Measurements from ENCODE around the gene TRIM2. TPM values are rescaled to one million over a fixed set of nuclear protein-coding genes. Genes with fewer than 3 reads are reported as not detected.

The TRIM2 gene
- total and polyA plus RNA-seq, 2 experiments from 2014 or later, result 32.7 to 40.4 TPM

DNA sequence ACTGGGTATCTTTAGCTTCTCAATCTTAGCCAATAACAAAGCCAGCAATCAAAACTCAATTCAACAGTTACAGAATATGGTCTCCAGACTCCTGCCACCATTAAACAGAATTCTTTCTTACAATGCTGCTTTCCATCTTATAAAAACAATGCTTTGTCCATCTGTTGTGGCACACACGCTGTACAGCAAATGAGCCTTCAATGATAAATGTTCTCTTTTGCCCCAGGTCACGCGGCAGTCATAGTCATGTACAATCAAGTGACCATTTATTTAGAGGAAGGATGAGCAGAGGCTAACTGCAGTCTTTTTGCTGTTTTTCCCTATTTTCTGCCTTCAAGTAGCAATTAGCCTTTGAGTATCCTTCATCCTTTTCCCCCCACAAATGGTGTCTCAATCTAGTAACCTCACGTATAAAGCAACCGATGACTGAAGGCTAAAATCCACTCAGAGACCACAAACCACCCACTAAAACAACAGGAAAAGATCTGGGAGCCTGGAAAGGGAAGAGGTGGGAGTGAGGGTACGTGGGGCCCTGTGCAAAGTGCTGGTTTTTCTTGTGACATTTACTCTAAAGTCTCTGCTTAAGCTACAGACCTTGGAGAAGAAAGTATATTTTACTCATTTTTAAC, 24.4 kb downstream of the TRIM2 start:
- H3K4me3 ChIP-seq, result no peak overlapping the region
- peaks cover 32% of the 10 kb centered on the region for H3K4me1 ChIP-seq (ENCODE audit: low read depth)
- H3K9me3 ChIP-seq (ENCODE audit: low read depth), result no peaks in the 10 kb centered on the region
- no peaks in the 10 kb centered on the region for H3K36me3 ChIP-seq
- no peaks in the 10 kb centered on the region for H3K27me3 ChIP-seq
- DNase-seq (ENCODE audit: low read depth in 1 of 2, low spot score in 1 of 2), result no peak
- TF ChIP-seq, protein P1, sequence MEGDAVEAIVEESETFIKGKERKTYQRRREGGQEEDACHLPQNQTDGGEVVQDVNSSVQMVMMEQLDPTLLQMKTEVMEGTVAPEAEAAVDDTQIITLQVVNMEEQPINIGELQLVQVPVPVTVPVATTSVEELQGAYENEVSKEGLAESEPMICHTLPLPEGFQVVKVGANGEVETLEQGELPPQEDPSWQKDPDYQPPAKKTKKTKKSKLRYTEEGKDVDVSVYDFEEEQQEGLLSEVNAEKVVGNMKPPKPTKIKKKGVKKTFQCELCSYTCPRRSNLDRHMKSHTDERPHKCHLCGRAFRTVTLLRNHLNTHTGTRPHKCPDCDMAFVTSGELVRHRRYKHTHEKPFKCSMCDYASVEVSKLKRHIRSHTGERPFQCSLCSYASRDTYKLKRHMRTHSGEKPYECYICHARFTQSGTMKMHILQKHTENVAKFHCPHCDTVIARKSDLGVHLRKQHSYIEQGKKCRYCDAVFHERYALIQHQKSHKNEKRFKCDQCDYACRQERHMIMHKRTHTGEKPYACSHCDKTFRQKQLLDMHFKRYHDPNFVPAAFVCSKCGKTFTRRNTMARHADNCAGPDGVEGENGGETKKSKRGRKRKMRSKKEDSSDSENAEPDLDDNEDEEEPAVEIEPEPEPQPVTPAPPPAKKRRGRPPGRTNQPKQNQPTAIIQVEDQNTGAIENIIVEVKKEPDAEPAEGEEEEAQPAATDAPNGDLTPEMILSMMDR (IDR thresholded peaks at IDR 0.05; ENCODE audit: low read depth, low read length), result no peak
- H3K27ac ChIP-seq, result peak overlapping the region; percentile 17

DNA sequence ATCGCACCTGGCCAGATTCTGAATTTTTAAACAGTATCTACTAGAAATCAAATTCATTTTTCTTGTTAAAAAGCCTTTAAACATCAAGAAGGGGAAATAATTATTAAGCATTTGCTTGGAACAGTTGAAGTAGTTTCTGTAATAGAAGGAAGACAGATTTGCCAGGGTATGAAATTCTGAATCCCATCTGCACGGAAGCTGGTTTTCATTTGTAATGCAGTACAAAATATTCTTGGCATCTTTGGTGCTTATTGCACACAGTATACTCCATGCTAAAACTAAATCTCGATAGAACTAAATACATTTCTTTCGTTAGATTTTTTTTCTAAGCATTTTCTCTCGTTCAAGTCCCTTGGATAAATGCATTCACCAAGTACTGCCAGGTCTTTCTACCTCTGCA, 25.3 kb downstream of the TRIM2 start:
- H3K4me1 ChIP-seq (ENCODE audit: low read depth), result peaks cover 26% of the 10 kb centered on the region
- H3K27me3 ChIP-seq, result no peaks in the 10 kb centered on the region
- no peaks in the 10 kb centered on the region for H3K9me3 ChIP-seq (ENCODE audit: low read depth)
- H3K36me3 ChIP-seq, result no peaks in the 10 kb centered on the region
- no peak overlapping the region for H3K27ac ChIP-seq
- DNase-seq (ENCODE audit: low read depth in 1 of 2, low spot score in 1 of 2), result no peak
- TF ChIP-seq, protein P1 (IDR thresholded peaks at IDR 0.05; ENCODE audit: low read depth, low read length), result no peak
- H3K4me3 ChIP-seq, result no peak overlapping the region

DNA sequence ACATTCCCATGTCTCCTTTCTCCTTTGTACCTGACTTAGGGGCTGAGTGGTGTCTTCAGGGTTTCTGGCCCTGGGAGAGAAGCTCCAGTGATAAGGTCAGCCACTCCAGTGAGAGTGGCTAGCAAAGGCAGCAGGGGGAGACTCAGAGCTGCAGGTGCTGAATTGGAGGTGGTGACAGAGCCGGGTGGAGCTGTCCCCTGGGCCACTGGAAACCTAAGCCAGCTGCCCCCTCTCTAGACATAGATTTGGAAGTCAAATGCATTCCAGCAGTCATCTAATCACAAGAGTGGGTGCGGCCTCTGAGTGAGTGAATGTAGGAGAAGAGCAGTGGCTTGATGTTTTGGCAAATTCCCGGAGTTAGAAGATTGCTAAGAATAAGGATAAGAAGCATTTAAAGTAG, 28.5 kb downstream of the TRIM2 start:
- DNase-seq (ENCODE audit: low read depth in 1 of 2, low spot score in 1 of 2), result peak in 1 of 2 donors; percentile 88
- H3K27ac ChIP-seq, result no peak overlapping the region
- H3K4me3 ChIP-seq, result no peak overlapping the region
- H3K9me3 ChIP-seq (ENCODE audit: low read depth), result no peaks in the 10 kb centered on the region
- H3K36me3 ChIP-seq, result no peaks in the 10 kb centered on the region
- no peaks in the 10 kb centered on the region for H3K27me3 ChIP-seq
- TF ChIP-seq, protein P1 (IDR thresholded peaks at IDR 0.05; ENCODE audit: low read depth, low read length), result peak; percentile 10
- H3K4me1 ChIP-seq (ENCODE audit: low read depth), result peaks cover 14% of the 10 kb centered on the region

DNA sequence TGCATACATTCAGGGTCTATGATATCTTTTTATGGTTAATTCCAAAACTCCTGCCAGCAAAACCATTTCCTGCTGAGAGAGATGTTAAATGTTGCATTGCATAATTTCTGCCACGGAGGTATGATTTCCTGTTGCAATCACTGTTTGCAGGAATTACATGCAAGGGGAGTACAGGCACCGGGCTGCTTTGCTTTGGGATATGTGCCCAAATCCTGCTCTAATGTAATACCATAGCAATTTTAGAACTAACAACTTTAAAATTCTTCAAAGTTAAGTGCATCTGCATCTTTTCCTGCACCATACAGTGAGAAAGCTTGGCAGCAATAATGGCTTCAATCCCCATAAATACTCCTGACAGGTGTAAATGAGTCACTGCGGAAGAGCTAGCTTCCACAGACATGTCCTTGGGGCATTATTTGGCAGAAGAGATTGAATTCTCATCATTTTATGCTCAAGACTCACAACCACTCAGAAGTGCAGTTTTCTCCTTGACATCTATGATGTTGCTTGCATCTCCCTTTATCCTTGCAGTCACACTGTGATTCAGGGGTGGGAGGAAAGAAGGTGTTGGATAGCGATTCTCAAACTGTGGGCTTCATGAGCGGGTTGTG, 29.6 kb downstream of the TRIM2 start:
- no peak overlapping the region for H3K27ac ChIP-seq
- no peaks in the 10 kb centered on the region for H3K27me3 ChIP-seq
- H3K4me1 ChIP-seq (ENCODE audit: low read depth), result peaks cover 6% of the 10 kb centered on the region

DNA sequence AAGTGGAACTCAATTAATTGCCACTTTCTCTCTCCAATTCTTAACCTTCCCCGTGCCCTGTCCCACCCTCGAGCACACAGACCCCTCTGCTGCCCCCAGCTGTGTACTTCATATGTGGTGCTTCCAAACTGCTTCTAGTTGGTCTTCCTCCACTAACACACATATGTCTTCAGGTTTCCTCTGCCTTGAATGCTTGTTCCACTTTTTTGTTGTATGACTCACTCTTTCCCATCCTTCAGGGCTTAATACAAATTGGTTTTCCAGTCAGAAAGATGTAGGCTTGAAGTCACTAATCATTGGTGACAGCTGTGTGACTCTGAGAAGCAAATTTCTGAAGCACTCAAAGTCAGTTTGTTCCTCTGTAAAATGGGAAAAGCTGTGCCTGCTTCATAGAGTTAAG, 30.6 kb downstream of the TRIM2 start:
- H3K27ac ChIP-seq, result no peak overlapping the region

More for the DNA sequence above, 29.6 kb downstream of the TRIM2 start:
- Histone ChIP-seq H3K9me3 (ENCODE audit: low read depth) (no peaks in the 10 kb centered on the region), H3K4me3 (no peak overlapping the region), H3K36me3 (no peaks in the 10 kb centered on the region)
- TF ChIP-seq, protein P1 (IDR thresholded peaks at IDR 0.05; ENCODE audit: low read depth, low read length), result no peak
- DNase-seq (ENCODE audit: low read depth in 1 of 2, low spot score in 1 of 2), result peak in 1 of 2 donors; percentile 91

More for the DNA sequence above, 30.6 kb downstream of the TRIM2 start:
- Histone ChIP-seq H3K4me1 (ENCODE audit: low read depth) (peaks cover 6% of the 10 kb centered on the region), H3K4me3 (no peak overlapping the region), H3K27me3 (no peaks in the 10 kb centered on the region), H3K36me3 (no peaks in the 10 kb centered on the region), H3K9me3 (ENCODE audit: low read depth) (no peaks in the 10 kb centered on the region)
- DNase-seq (ENCODE audit: low read depth in 1 of 2, low spot score in 1 of 2), result peak in 1 of 2 donors; percentile 53
- TF ChIP-seq, protein P1 (IDR thresholded peaks at IDR 0.05; ENCODE audit: low read depth, low read length), result no peak

Measured in cardiac muscle cell (in vitro differentiated cells and primary cell).